ENCODE data around the gene NUCB1. TPM values are rescaled to one million over a fixed set of nuclear protein-coding genes. Genes with fewer than 3 reads are reported as not detected.

Gene NUCB1
- total RNA-seq, 2 donors from 2014 or later: 432 to 441 TPM

- peak overlapping the region in 1 of 2 donors; percentile 12 for H3K27ac ChIP-seq
- H3K4me3 ChIP-seq: no peak overlapping the region
- WGBS: 58% methylated on average over 4 of the region's 4 CpGs
- intact Hi-C loops (cut with DNase I): loop anchor here (10.0 kb wide), 1 partner anchor 323 kb away; the partner anchor contains the start of gene CA11
- peaks cover 7% of the 10 kb centered on the region for H3K4me1 ChIP-seq (replicated peaks)
- DNase-seq (ENCODE audit: low spot score): no peak
- no peaks in the 10 kb centered on the region for H3K27me3 ChIP-seq (replicated peaks; ENCODE audit: insufficient read depth)
- peaks cover 0 to 5% of the 10 kb centered on the region in 2 donors for H3K36me3 ChIP-seq
- no peaks in the 10 kb centered on the region for H3K9me3 ChIP-seq
- no peak for TF ChIP-seq POLR2AphosphoS5 (IDR thresholded peaks at IDR 0.05)
- TF ChIP-seq CTCF (IDR thresholded peaks at IDR 0.05): no peak
- no peak for TF ChIP-seq POLR2A (IDR thresholded peaks at IDR 0.05)
These were observed 68.1 kb downstream of the NUCB1 start for GRCh38 chr19:48968179-48968661.

DNA sequence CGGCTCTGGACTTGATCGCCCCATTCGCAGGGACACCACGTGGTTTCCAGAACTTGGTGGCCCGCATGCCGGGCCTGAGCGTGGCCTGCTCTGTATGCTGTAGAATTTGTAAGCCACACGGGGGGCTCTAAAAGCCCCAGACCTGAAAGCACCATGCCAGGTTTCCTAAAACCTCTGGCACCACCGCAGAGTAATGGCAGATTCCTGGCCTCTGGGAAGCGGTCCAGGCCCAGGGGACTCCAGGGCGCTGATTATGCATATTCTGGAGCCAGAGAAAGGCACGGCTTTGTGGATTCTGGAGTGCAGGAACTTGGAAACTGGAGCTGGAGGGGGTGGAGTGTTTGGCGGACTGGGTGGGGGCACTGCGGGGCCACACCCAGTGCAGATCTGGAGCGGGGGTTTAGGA, 68.7 kb downstream of the NUCB1 start:
- H3K27me3 ChIP-seq (replicated peaks; ENCODE audit: insufficient read depth): no peaks in the 10 kb centered on the region
- peak overlapping the region in 1 of 2 donors; percentile 12 for H3K27ac ChIP-seq
- peaks cover 7% of the 10 kb centered on the region for H3K4me1 ChIP-seq (replicated peaks)
- H3K36me3 ChIP-seq: peaks cover 0 to 10% of the 10 kb centered on the region in 2 donors
- intact Hi-C loops (cut with DNase I): loop anchor here (10.0 kb wide), 1 partner anchor 324 kb away; the partner anchor contains the start of gene CA11
- TF ChIP-seq POLR2A (IDR thresholded peaks at IDR 0.05) (no peak), CTCF (IDR thresholded peaks at IDR 0.05) (no peak), POLR2AphosphoS5 (IDR thresholded peaks at IDR 0.05) (no peak)
- no peak for DNase-seq (ENCODE audit: low spot score)
- H3K4me3 ChIP-seq: no peak overlapping the region
- WGBS: 86% methylated on average over 15 of the region's 15 CpGs
- no peaks in the 10 kb centered on the region for H3K9me3 ChIP-seq

DNA sequence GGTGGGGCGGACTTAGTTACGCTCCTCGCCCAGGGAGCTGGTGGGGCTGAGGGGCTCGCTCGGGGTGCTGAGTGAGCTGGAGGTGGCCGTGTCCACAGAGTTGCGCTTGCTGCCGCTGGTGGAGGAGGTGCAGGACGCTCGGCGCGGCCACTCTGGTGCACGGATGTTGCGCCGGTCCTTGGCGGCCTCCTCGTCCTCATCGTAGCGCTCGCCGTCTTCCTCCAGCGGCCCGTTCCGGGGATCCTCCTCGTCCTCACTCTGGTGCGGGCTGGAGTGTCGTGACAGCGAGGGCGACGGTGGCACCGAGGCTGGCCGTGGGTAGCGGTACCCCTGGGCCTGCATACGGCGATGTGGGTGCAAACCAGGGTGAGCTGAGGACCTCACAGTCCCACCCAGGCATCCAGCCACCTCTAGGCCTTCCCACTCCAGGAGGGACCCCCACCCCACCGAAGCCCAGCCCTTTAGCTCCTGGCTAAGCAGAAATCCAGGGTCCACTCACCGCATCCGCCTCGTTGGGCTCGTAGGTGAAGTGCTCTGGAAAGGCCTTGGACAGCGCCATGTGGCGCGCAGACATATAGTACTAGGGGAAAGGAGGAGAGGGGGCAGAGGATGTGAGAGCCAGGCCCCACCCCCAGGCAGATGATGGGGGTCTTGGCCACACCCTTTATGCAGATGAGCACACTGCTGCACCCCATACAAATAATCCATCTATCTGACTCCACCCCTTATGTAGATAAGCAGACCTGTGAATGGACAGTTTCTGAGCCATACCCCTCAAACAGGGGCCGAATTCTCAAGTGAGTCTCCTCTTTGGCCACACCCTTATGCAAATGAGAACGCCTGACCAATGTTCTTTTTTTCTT, 69.4 kb downstream of the NUCB1 start:
- DNase-seq (ENCODE audit: low spot score): no peak
- Histone ChIP-seq H3K9me3 (no peaks in the 10 kb centered on the region), H3K27me3 (replicated peaks; ENCODE audit: insufficient read depth) (no peaks in the 10 kb centered on the region), H3K4me3 (no peak overlapping the region), H3K4me1 (replicated peaks) (peaks cover 7% of the 10 kb centered on the region), H3K36me3 (peaks cover 0 to 15% of the 10 kb centered on the region in 2 donors), H3K27ac (no peak overlapping the region)
- intact Hi-C loops (cut with DNase I): loop anchor here (5.0 to 10.0 kb wide), 2 partner anchors 172 to 325 kb away; partner anchors contain the start of gene CA11
- TF ChIP-seq POLR2AphosphoS5 (IDR thresholded peaks at IDR 0.05) (no peak), CTCF (IDR thresholded peaks at IDR 0.05) (no peak), POLR2A (IDR thresholded peaks at IDR 0.05) (no peak)
- 91% methylated on average over 45 of the region's 45 CpGs for WGBS

DNA sequence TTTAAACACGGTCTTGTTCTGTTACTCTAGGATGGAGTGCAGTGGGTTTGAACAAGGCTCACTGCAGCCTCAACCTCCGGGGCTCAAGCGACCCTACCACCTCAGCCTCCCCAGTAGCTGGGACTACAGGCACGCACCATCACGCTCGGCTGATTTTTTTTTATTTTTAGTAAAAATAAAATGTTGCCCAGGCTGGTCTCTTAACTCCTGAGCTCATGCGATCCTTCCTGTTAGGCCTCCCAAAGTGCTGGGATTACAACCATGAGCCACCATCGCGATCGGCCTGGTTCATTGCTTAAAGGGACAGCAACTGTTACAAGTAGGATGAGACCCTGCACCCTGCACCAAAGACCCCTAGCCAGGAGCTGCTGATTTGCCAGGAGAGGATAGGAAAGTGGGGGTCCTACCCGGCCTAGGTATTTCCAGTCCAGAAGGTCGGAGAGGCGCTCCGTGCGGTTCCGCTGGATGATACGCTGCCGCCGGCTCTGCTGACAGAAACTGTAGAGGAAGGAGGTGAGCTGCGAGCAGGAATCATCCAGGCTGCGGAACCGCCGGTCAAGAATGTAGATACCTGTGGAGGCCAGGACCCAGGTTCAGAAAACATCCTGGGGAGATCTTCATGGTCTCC, 70.1 kb downstream of the NUCB1 start:
- H3K36me3 ChIP-seq: peaks cover 0 to 15% of the 10 kb centered on the region in 2 donors
- peaks cover 7% of the 10 kb centered on the region for H3K4me1 ChIP-seq (replicated peaks)
- intact Hi-C loops (cut with DNase I): loop anchor here (5.0 kb wide), 1 partner anchor 173 kb away; no protein-coding TSS in a partner anchor

More for the DNA sequence above, 70.1 kb downstream of the NUCB1 start:
- H3K27ac ChIP-seq: peak overlapping the region in 1 of 2 donors; percentile 17
- H3K27me3 ChIP-seq (replicated peaks; ENCODE audit: insufficient read depth): no peaks in the 10 kb centered on the region
- H3K9me3 ChIP-seq: no peaks in the 10 kb centered on the region
- DNase-seq (ENCODE audit: low spot score): no peak
- H3K4me3 ChIP-seq: no peak overlapping the region
- TF ChIP-seq POLR2A (IDR thresholded peaks at IDR 0.05): no peak
- TF ChIP-seq CTCF (IDR thresholded peaks at IDR 0.05): no peak
- TF ChIP-seq POLR2AphosphoS5 (IDR thresholded peaks at IDR 0.05): no peak
- 85% methylated on average over 23 of the region's 23 CpGs for WGBS
